ENCODE results near the gene SLC10A3.

Gene SLC10A3

GRCh38 chrX:154485150-154486051 lies 5.0 kb downstream of the SLC10A3 start:
- CTCF ChIA-PET, result no interaction called here
- POLR2A ChIA-PET (ENCODE audit: low non-redundant PET), result interaction anchor here (0.6 kb wide), 2 partner anchors 31 to 50 kb away, joined by 3 to 5 read pairs; partner anchors contain the start of gene FAM3A
- no peak for DNase-seq (ENCODE audit: low spot score)
- TF ChIP-seq CTCF (conservative IDR thresholded peaks at IDR 0.05; ENCODE audit: low read depth), result no peak
- H3K27ac ChIP-seq, result peak overlapping the region; percentile 84

- no peak for DNase-seq (ENCODE audit: low spot score)
Measured at GRCh38 chrX:154484255-154485149, 5.9 kb downstream of the SLC10A3 start.

GRCh38 chrX:154483325-154483724 lies 7.1 kb downstream of the SLC10A3 start:
- no peak overlapping the region; the same call in 1 of the 2 replicates for H3K27ac ChIP-seq
- CTCF ChIA-PET, result no interaction called here
- no peak for TF ChIP-seq CTCF (conservative IDR thresholded peaks at IDR 0.05; ENCODE audit: low read depth)
- POLR2A ChIA-PET (ENCODE audit: low non-redundant PET), result no interaction called here
- no peak for DNase-seq (ENCODE audit: low spot score)

More at GRCh38 chrX:154484255-154485149, 5.9 kb downstream of the SLC10A3 start:
- H3K27ac ChIP-seq, result peak overlapping the region; percentile 84
- CTCF ChIA-PET, result no interaction called here
- POLR2A ChIA-PET (ENCODE audit: low non-redundant PET), result interaction anchor here (0.6 kb wide), 1 partner anchor 32 kb away, joined by 3 read pairs; the partner anchor contains the start of gene FAM3A
- TF ChIP-seq CTCF (conservative IDR thresholded peaks at IDR 0.05; ENCODE audit: low read depth), result no peak

- POLR2A ChIA-PET (ENCODE audit: low non-redundant PET), result no interaction called here
- H3K27ac ChIP-seq, result peak overlapping the region; percentile 35
- CTCF ChIA-PET, result no interaction called here
- TF ChIP-seq CTCF (conservative IDR thresholded peaks at IDR 0.05; ENCODE audit: low read depth), result no peak
- no peak for DNase-seq (ENCODE audit: low spot score)
Measured at GRCh38 chrX:154482786-154483185, 7.6 kb downstream of the SLC10A3 start.

- POLR2A ChIA-PET (ENCODE audit: low non-redundant PET), result no interaction called here
- CTCF ChIA-PET, result interaction anchor here (0.6 kb wide), 1 partner anchor 483 kb away, joined by 3 read pairs; no protein-coding TSS in a partner anchor
- H3K27ac ChIP-seq, result peak overlapping the region; percentile 35
- no peak for DNase-seq (ENCODE audit: low spot score)
- TF ChIP-seq CTCF (conservative IDR thresholded peaks at IDR 0.05; ENCODE audit: low read depth), result no peak
Measured at GRCh38 chrX:154481911-154482601, 8.4 kb downstream of the SLC10A3 start.

GRCh38 chrX:154481195-154481594 lies 9.2 kb downstream of the SLC10A3 start:
- TF ChIP-seq CTCF (conservative IDR thresholded peaks at IDR 0.05; ENCODE audit: low read depth), result no peak
- no peak overlapping the region for H3K27ac ChIP-seq
- CTCF ChIA-PET, result interaction anchor here (0.6 kb wide), 2 partner anchors 9 to 482 kb away, joined by 3 read pairs; no protein-coding TSS in a partner anchor
- POLR2A ChIA-PET (ENCODE audit: low non-redundant PET), result no interaction called here
- DNase-seq (ENCODE audit: low spot score), result no peak
